ENCODE measurements around the gene KDM5A.
"Not testable (repeated sequence)": the region's sequence is repeated elsewhere in the genome, so short reads cannot be mapped to it uniquely, and the experiment has no call there.

Gene KDM5A

GRCh38 chr12:366820-367219 lies 22.3 kb downstream of the KDM5A start:
- no peak for TF ChIP-seq CTCF (IDR thresholded peaks at IDR 0.05; ENCODE audit: low read length)
- TF ChIP-seq EZH2 (IDR thresholded peaks at IDR 0.05; ENCODE audit: borderline replicate concordance, low read length): no peak
- no peaks in the 10 kb centered on the region for H3K4me1 ChIP-seq (ENCODE audit: insufficient read depth, low read length, severe bottlenecking)
- H3F3A ChIP-seq (ENCODE audit: insufficient read depth, low read length): no peaks in the 10 kb centered on the region
- no peaks in the 10 kb centered on the region for H4K20me1 ChIP-seq (ENCODE audit: insufficient read depth, low read length)
- no peak overlapping the region for H3K4me3 ChIP-seq (ENCODE audit: low read depth, low read length, poor library complexity, severe bottlenecking)
- no peak overlapping the region for H3K4me2 ChIP-seq (ENCODE audit: low read length)
- H3K36me3 ChIP-seq (ENCODE audit: insufficient read depth, low read length): peaks cover 83% of the 10 kb centered on the region
- H3K9me3 ChIP-seq (ENCODE audit: low read length): peaks cover 10% of the 10 kb centered on the region; the same call in 1 of the 2 replicates
- no peak overlapping the region for H3K9ac ChIP-seq (ENCODE audit: low read length)
- H2AFZ ChIP-seq (ENCODE audit: low read length): no peak overlapping the region
- H3K27ac ChIP-seq (ENCODE audit: low read depth, low read length, poor library complexity, severe bottlenecking): no peak overlapping the region
- H3K9me2 ChIP-seq (ENCODE audit: low read depth, low read length): no peaks in the 10 kb centered on the region
- no peaks in the 10 kb centered on the region for H3K27me3 ChIP-seq (ENCODE audit: insufficient read depth, low read length)
- 0 out of 2 replicates have a peak, but pooled peaks cover 4% of the 10 kb centered on the region for H3K79me2 ChIP-seq (ENCODE audit: insufficient read depth, low read length)

GRCh38 chr12:359091-359490 lies 30.0 kb downstream of the KDM5A start:
- no peaks in the 10 kb centered on the region for H3K27me3 ChIP-seq (ENCODE audit: insufficient read depth, low read length)
- H3K9ac ChIP-seq (ENCODE audit: low read length): no peak overlapping the region
- H2AFZ ChIP-seq (ENCODE audit: low read length): no peak overlapping the region
- H3K4me3 ChIP-seq (ENCODE audit: low read depth, low read length, poor library complexity, severe bottlenecking): no peak overlapping the region
- no peaks in the 10 kb centered on the region for H3K9me2 ChIP-seq (ENCODE audit: low read depth, low read length)
- H4K20me1 ChIP-seq (ENCODE audit: insufficient read depth, low read length): no peaks in the 10 kb centered on the region
- no peak overlapping the region for H3K27ac ChIP-seq (ENCODE audit: low read depth, low read length, poor library complexity, severe bottlenecking)
- H3F3A ChIP-seq (ENCODE audit: insufficient read depth, low read length): no peaks in the 10 kb centered on the region
- H3K79me2 ChIP-seq (ENCODE audit: insufficient read depth, low read length): no peaks in the 10 kb centered on the region
- TF ChIP-seq EZH2 (IDR thresholded peaks at IDR 0.05; ENCODE audit: borderline replicate concordance, low read length) (no peak), CTCF (IDR thresholded peaks at IDR 0.05; ENCODE audit: low read length) (no peak)
- no peak overlapping the region for H3K4me2 ChIP-seq (ENCODE audit: low read length)
- 0 out of 2 replicates have a peak, but pooled peaks cover 2% of the 10 kb centered on the region for H3K9me3 ChIP-seq (ENCODE audit: low read length)
- H3K36me3 ChIP-seq (ENCODE audit: insufficient read depth, low read length): peaks cover 95% of the 10 kb centered on the region
- H3K4me1 ChIP-seq (ENCODE audit: insufficient read depth, low read length, severe bottlenecking): no peaks in the 10 kb centered on the region

- H2AFZ ChIP-seq (ENCODE audit: low read length): no peak overlapping the region
- H3K4me1 ChIP-seq (ENCODE audit: insufficient read depth, low read length, severe bottlenecking): no peaks in the 10 kb centered on the region
- no peak overlapping the region for H3K4me2 ChIP-seq (ENCODE audit: low read length)
- H3K79me2 ChIP-seq (ENCODE audit: insufficient read depth, low read length): no peaks in the 10 kb centered on the region
- no peaks in the 10 kb centered on the region for H3F3A ChIP-seq (ENCODE audit: insufficient read depth, low read length)
- H3K36me3 ChIP-seq (ENCODE audit: insufficient read depth, low read length): peaks cover 94% of the 10 kb centered on the region
- TF ChIP-seq EZH2 (IDR thresholded peaks at IDR 0.05; ENCODE audit: borderline replicate concordance, low read length): no peak
- TF ChIP-seq CTCF (IDR thresholded peaks at IDR 0.05; ENCODE audit: low read length): no peak
- H3K27ac ChIP-seq (ENCODE audit: low read depth, low read length, poor library complexity, severe bottlenecking): no peak overlapping the region
- no peak overlapping the region for H3K4me3 ChIP-seq (ENCODE audit: low read depth, low read length, poor library complexity, severe bottlenecking)
- H3K27me3 ChIP-seq (ENCODE audit: insufficient read depth, low read length): no peaks in the 10 kb centered on the region
- H3K9me2 ChIP-seq (ENCODE audit: low read depth, low read length): no peaks in the 10 kb centered on the region
- H3K9me3 ChIP-seq (ENCODE audit: low read length): 0 out of 2 replicates have a peak, but pooled peaks cover 2% of the 10 kb centered on the region
- no peak overlapping the region for H3K9ac ChIP-seq (ENCODE audit: low read length)
- H4K20me1 ChIP-seq (ENCODE audit: insufficient read depth, low read length): no peaks in the 10 kb centered on the region
Measured at GRCh38 chr12:356276-356988, 32.7 kb downstream of the KDM5A start.

GRCh38 chr12:351197-351596 lies 37.9 kb downstream of the KDM5A start:
- H3K9ac ChIP-seq (ENCODE audit: low read length); H3K79me2 ChIP-seq (ENCODE audit: insufficient read depth, low read length); H3F3A ChIP-seq (ENCODE audit: insufficient read depth, low read length); H3K4me3 ChIP-seq (ENCODE audit: low read depth, low read length, poor library complexity, severe bottlenecking); H3K4me1 ChIP-seq (ENCODE audit: insufficient read depth, low read length, severe bottlenecking); H3K27ac ChIP-seq (ENCODE audit: low read depth, low read length, poor library complexity, severe bottlenecking); H3K9me3 ChIP-seq (ENCODE audit: low read length); H4K20me1 ChIP-seq (ENCODE audit: insufficient read depth, low read length); H3K4me2 ChIP-seq (ENCODE audit: low read length); H3K9me2 ChIP-seq (ENCODE audit: low read depth, low read length); H3K27me3 ChIP-seq (ENCODE audit: insufficient read depth, low read length); H2AFZ ChIP-seq (ENCODE audit: low read length): not testable (repeated sequence)
- peaks cover 84% of the 10 kb centered on the region for H3K36me3 ChIP-seq (ENCODE audit: insufficient read depth, low read length)

GRCh38 chr12:349625-350024 lies 39.5 kb downstream of the KDM5A start:
- H3K27me3 ChIP-seq (ENCODE audit: insufficient read depth, low read length); H3K9me3 ChIP-seq (ENCODE audit: low read length); H3K27ac ChIP-seq (ENCODE audit: low read depth, low read length, poor library complexity, severe bottlenecking); H3K4me1 ChIP-seq (ENCODE audit: insufficient read depth, low read length, severe bottlenecking); H3K4me3 ChIP-seq (ENCODE audit: low read depth, low read length, poor library complexity, severe bottlenecking); H3K79me2 ChIP-seq (ENCODE audit: insufficient read depth, low read length); H3K4me2 ChIP-seq (ENCODE audit: low read length); H3K9me2 ChIP-seq (ENCODE audit: low read depth, low read length); H2AFZ ChIP-seq (ENCODE audit: low read length); H4K20me1 ChIP-seq (ENCODE audit: insufficient read depth, low read length); H3F3A ChIP-seq (ENCODE audit: insufficient read depth, low read length); H3K9ac ChIP-seq (ENCODE audit: low read length): not testable (repeated sequence)
- H3K36me3 ChIP-seq (ENCODE audit: insufficient read depth, low read length): peaks cover 78% of the 10 kb centered on the region
